ENCODE measurements around the gene SEPTIN10.

DNA sequence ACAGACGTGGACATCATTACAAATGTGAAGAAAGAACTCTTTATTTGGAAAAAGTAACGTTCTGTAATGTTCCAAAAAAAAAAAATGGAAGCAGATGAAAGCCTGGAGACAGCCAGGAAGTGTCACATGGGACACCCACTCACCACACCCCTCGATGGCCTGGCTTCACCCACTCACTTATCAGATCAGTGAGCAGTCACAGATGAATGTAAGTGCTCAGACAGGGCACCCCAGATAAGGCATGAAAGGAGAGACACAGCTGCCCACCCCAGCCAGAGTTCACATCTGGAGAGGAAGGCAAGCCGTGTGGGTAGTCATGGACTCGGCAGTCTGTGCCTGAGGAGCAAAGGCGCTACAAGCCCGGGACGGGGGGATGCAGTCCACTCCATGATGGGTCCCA lies 105.2 kb downstream of the SEPTIN10 start:
- TF ChIP-seq, protein P1, sequence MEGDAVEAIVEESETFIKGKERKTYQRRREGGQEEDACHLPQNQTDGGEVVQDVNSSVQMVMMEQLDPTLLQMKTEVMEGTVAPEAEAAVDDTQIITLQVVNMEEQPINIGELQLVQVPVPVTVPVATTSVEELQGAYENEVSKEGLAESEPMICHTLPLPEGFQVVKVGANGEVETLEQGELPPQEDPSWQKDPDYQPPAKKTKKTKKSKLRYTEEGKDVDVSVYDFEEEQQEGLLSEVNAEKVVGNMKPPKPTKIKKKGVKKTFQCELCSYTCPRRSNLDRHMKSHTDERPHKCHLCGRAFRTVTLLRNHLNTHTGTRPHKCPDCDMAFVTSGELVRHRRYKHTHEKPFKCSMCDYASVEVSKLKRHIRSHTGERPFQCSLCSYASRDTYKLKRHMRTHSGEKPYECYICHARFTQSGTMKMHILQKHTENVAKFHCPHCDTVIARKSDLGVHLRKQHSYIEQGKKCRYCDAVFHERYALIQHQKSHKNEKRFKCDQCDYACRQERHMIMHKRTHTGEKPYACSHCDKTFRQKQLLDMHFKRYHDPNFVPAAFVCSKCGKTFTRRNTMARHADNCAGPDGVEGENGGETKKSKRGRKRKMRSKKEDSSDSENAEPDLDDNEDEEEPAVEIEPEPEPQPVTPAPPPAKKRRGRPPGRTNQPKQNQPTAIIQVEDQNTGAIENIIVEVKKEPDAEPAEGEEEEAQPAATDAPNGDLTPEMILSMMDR (conservative IDR thresholded peaks at IDR 0.05) = no peak
- TF ChIP-seq EZH2 (IDR thresholded peaks at IDR 0.05; ENCODE audit: low read depth) = no peak
